ENCODE results near the gene NDUFA5.

GRCh38 chr7:123602648-123603047 lies 45.0 kb upstream of the NDUFA5 start:
- TF ChIP-seq CTCF (IDR thresholded peaks at IDR 0.05) (no peak), POLR2AphosphoS5 (IDR thresholded peaks at IDR 0.05) (no peak)
